ENCODE data around the gene CWF19L2.

CWF19L2 gene

GRCh38 chr11:107282195-107282594 is 175.4 kb downstream of the CWF19L2 start:
- DNase-seq (ENCODE audit: low read depth), result no peak
- no peak for TF ChIP-seq CTCF (conservative IDR thresholded peaks at IDR 0.05; ENCODE audit: control insufficient read depth, insufficient read depth, low read depth, low read length)
- no peak overlapping the region for H3K4me3 ChIP-seq (ENCODE audit: control insufficient read depth, low read depth, low read length)

Data from fibroblast of mammary gland (primary cell).